Ishikawa (cell line): ENCODE data around the gene EYS.

Source experiments
- CEBPB ChIP-seq: IDR thresholded peaks from 2 replicates; pipeline ENCODE4 v1.6.1; 2012
- CREB1 ChIP-seq: IDR thresholded peaks from 2 replicates; pipeline ENCODE4 v1.6.1; 2012; ENCODE audit warnings: low read depth
- EGR1 ChIP-seq: IDR thresholded peaks from 2 replicates; pipeline ENCODE4 v1.6.1; 2012
- EP300 ChIP-seq: IDR thresholded peaks from 2 replicates; pipeline ENCODE4 v1.6.1; 2012; ENCODE audit warnings: borderline replicate concordance
- FOXM1 ChIP-seq: IDR thresholded peaks from 2 replicates; pipeline ENCODE4 v1.6.1; 2012; ENCODE audit warnings: low read depth, borderline replicate concordance
- MAX ChIP-seq: IDR thresholded peaks from 2 replicates; pipeline ENCODE4 v1.6.1; 2012
- NFIC ChIP-seq: IDR thresholded peaks from 2 replicates; pipeline ENCODE4 v1.6.1; 2012
- RAD21 ChIP-seq: IDR thresholded peaks from 2 replicates; pipeline ENCODE4 v1.6.1; 2012; ENCODE audit warnings: low read depth
- REST ChIP-seq: IDR thresholded peaks from 2 replicates; pipeline ENCODE4 v1.6.1; 2012; ENCODE audit warnings: low read depth, mild to moderate bottlenecking
- TAF1 ChIP-seq: IDR thresholded peaks from 2 replicates; pipeline ENCODE4 v1.6.1; 2012; ENCODE audit warnings: low read depth, mild to moderate bottlenecking
- TCF12 ChIP-seq: IDR thresholded peaks from 2 replicates; pipeline ENCODE4 v1.6.1; 2012; ENCODE audit warnings: low read depth
- TEAD4 ChIP-seq: IDR thresholded peaks from 2 replicates; pipeline ENCODE4 v1.6.1; 2012
- YY1 ChIP-seq: IDR thresholded peaks from 2 replicates; pipeline ENCODE4 v1.6.1; 2012; ENCODE audit warnings: low read depth
- ZBTB7A ChIP-seq: IDR thresholded peaks from 2 replicates; pipeline ENCODE4 v1.6.1; 2012; ENCODE audit warnings: low read depth
- TF ChIP-seq, protein P1 (sequence below): IDR thresholded peaks from 2 replicates; pipeline ENCODE4 v1.6.1; 2012

The EYS gene

GRCh38 chr6:63929111-63929510, 1777.9 kb downstream of the EYS start:
- TF ChIP-seq RAD21 (no peak), NFIC (no peak), TAF1 (no peak), EGR1 (no peak), TEAD4 (no peak), REST (no peak), EP300 (no peak), CEBPB (no peak), ZBTB7A (no peak), MAX (no peak), FOXM1 (no peak), CREB1 (no peak)
- TF ChIP-seq, protein P1, sequence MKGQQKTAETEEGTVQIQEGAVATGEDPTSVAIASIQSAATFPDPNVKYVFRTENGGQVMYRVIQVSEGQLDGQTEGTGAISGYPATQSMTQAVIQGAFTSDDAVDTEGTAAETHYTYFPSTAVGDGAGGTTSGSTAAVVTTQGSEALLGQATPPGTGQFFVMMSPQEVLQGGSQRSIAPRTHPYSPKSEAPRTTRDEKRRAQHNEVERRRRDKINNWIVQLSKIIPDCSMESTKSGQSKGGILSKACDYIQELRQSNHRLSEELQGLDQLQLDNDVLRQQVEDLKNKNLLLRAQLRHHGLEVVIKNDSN = no peak

DNA sequence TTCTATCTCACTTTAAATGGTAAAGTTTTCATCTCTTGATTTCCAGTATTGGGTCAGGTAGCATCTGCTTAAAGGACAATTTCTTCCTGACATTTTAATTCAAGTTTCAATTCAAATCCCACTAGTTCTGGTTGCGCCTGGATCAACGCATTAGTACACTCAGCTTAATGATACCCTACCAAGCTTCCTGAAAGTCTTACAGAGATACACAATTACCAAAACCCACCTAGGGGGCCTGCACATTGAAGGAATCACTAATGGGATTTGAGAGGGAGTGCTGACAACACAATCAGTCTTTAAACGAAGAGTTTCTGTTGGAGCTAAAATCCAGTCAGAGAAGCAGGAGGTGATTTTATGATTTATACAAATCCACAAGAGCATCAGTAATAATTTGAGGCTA, 1778.4 kb downstream of the EYS start:
- TF ChIP-seq RAD21 (no peak), EGR1 (no peak), TAF1 (no peak), CEBPB (no peak), REST (no peak), EP300 (no peak), CREB1 (no peak), TEAD4 (no peak), FOXM1 (no peak), YY1 (no peak), MAX (no peak), NFIC (no peak), ZBTB7A (no peak)
- TF ChIP-seq, protein P1 = no peak

DNA sequence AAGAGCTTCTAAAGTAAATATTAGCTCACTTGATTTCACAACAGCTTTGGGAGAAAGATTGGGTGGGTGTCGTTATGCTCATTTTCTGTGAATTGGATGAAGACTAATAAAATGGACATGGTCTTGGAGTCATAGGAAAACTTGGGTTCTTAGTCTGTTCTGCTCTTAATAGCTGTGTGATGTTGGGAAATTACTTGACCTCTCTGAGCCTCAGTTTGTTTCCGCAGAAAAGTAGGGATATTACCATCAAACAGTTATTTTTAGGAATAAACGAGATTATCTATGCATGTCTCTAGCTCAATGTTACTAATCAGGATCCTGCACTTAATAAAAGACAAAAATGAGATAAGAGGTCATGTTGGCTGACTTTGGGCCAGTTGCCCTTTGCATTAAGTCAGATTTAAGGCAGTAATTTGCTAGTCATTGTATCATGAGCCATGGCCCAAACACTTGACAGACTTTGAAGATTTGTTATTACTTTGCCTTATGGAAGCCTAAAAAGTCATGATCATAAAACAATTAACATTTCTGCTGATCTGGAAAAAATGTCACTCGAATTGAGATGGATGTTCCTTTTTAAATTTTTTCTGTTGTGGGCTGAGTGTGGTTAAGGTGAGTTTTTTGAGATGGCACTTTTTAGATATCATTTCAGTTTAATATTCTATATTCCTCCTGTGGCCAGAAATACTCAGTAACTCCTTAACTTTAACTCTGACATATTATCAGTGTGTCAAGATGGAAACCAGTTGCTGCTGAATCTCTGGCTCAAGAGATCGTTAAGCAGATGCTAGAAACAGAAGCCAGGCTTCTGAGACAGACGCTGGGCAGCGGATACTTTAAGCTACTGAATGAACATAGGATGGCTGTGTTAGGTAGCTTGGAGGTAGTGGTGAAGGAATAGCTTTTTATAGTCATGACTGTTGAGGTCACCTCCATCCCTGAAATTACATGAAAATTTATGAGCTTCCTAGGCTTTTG, 1779.8 kb downstream of the EYS start:
- TF ChIP-seq, protein P1 = no peak
- TF ChIP-seq EP300 = no peak

DNA sequence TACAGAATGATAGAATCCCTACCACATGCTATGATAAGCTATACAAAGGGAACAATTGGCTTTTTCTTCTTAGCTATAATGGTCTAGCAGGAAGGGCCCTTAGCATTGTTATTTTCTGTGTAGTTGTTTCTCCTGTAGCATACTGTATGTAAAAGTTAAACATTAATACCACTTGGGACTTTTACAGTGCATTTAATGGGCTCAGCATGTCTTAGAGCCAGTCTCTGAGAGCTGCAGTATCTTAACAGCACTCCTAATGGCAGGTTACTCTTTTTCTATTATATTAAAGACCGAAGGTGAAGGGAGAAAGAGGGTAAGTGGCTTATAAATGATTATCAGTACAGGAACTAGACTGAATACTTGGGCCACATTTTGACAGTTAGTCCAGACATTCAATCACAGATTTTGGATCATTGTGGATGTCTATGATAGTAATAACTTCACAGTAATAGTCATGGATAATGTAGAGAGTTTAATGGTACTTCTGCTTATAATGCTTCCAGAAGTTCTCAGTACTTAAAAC, 1780.7 kb downstream of the EYS start:
- no peak for TF ChIP-seq YY1
- no peak for TF ChIP-seq TEAD4
- TF ChIP-seq CREB1 = no peak
- no peak for TF ChIP-seq REST
- no peak for TF ChIP-seq CEBPB
- no peak for TF ChIP-seq RAD21
- no peak for TF ChIP-seq FOXM1
- TF ChIP-seq MAX = no peak
- TF ChIP-seq ZBTB7A = no peak
- no peak for TF ChIP-seq EP300
- no peak for TF ChIP-seq EGR1
- no peak for TF ChIP-seq TAF1
- no peak for TF ChIP-seq TCF12
- TF ChIP-seq, protein P1 = no peak
- no peak for TF ChIP-seq NFIC
